Stimulated activated CD4-positive, alpha-beta T cell treated with anti-CD3 and anti-CD28 coated beads, TNF-alpha, amount 100 ng/mL, for 48 hours (primary cell): Measurements from ENCODE around the gene FBXO31.
A peak's percentile ranks its signal among the peaks of the same experiment; 100 is the strongest.

Source experiments
- DNase-seq, 3 donors: peaks; one replicate each; pipeline ENCODE4 v3.0.0-alpha.2; 2020; ENCODE audit warnings: low read depth in 3 of 3

Gene FBXO31

DNA sequence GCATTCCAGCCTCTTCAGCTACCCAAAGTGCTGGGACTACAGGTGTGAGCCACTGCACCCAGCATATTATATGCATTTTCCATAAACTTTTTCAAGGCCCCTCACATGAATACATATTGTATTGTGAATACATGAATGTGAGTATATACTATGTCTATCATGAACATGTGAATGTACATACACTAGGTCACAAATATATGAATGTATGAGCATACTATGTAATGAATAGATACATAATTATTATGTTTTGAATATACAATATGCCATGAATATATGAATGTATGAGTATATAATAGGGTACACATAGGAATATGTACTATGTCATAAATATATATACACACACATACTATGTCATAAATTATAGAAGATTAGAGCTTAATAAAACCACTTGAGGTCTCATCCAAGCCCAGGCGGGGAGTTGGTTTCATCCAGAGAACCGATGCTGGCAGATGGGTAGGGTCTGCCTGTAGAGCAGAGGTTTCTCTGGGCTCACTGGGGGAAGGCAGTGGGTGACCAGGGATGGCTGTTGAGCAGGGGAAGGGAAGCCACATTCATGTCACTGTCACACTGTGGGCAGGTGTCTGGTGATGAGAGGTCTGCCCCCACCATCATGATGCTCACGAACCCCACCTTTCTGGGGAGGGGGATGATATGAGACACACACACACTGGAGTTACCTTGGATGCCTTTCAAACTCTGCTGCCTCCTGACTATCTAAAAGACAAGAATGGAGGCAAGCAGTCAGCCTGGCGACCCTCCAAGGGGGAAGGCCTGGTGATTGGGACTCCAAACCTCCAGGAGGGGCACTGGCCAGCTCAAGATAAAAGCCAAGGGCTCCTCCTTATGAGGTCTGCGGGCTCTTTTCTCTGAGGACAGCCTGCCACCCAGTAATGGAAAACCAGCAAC lies 73.7 kb downstream of the FBXO31 start:
- no peak for DNase-seq

DNA sequence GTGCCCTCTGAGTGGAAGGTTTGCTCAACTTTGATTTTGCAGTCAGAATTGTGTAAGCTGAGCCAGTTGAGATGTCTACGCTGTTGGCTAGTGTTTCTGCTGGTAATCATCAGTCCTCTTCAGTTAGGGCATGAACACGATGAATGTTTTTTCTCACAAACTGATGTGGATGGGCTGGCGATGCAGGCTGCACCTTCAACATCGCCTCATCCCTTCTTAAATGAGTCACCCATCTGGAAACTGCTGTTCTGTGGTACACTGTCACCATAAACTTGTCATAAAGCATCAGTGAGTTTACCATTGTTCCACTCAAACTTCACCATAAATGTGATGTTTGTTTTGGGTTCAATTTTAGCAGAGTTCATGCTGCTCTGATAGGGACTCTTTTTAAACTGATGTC lies 74.8 kb downstream of the FBXO31 start:
- peak in 1 of 3 donors; percentile 8 for DNase-seq

DNA sequence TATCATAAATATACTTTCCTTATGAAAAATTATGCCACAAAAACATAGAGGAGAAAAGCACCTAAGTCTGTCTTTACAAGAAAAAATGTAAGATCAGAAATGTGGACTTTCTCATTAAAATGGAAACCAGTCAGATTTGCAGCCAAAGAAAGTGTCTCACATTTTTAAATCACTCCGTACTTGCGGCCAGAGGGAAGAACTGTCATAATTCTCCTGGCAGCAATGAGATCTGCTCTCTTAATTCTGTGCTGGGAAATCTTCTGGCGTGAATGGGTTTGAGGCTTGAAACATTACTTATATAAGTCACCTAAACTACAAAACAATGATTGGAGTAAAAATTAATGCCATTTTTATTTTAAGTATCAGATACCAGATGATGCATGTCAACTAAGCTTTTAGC lies 77.1 kb downstream of the FBXO31 start:
- DNase-seq, result no peak

DNA sequence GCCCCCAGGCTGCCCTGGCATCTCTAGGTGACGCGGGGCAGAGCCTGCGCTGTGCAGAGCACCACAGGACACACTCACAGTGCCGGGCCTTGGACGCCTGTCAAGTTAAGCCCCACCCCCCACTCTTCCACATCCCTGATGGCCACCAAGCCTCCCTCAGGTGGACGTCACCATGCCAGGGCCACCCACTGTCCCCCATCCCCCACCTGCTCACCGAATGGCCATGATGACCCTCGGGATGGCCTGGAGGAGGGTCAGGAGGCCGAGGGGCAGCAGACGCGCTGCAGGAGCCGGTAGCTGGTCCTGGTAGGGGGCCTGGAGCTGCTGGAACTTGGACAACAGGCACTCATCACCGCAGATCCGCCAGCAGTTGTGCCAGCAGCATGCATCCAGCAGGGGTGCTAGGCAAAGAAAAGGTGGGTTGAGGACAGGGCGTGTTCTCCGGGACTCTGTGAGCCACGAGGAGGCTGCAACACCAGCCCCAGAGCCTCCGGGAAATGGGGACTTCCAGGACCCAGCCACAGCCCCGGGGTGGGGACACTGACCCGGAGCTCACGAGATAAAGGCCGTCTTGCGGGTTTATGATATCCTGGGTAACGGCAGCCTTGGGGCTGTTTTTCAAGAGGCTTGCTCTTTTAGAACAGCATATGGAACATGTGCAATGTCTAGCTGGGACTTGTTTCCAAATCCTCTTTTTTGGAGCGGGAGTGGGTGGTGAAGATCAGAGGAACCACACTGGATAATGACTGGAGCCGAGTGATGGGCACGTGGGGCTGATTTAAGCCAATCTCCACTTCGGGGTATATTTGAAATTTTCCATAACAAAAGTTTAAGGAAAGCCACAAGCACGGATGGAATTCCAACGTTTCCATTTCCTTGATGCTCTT lies 77.8 kb downstream of the FBXO31 start:
- no peak for DNase-seq

DNA sequence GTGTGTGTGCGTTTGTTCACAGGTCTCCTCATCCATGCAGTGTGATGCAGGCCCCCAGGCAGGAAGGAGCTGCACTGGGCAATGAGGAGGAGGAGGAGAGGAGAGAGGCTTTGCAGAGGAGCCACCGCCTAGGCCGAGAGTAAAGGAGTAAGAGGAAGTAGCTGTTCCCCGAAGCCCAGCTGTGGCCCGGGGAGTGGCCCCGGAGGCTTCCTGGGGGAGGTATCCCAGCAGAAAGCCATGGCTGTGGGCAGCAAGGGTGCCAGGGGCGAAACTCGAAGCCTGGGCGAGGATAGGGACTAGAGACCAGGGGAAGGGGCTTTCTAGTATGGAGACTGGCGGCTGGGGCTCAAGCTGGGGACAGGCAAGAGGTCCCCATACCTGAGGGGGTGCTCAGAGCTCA lies 78.6 kb downstream of the FBXO31 start:
- no peak for DNase-seq

DNA sequence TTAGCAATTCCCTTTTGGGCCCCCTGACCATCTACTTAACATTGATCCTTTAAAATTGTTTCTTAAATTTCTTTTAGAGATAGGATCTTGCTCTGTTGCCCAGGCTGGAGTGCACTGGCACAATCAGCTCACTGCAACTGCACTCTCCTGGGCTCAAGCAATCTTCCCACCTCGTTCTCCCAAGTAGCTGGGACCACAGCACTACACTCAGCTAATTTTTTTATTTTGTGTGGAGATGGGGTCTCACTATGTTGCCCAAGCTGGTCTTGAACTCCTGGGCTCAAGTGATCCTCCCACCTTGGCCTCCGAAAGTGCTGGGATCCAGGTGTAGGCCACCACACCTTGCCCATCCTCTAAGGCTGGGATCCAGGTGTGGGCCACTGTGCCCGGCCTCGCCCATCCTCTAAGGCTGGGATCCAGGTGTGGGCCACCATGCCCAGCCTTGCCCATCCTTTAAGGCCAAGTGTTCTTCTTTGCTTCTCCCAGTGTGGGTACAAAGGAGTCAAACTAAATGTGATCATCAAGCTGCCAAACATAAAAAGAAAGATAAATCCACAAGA lies 79.5 kb downstream of the FBXO31 start:
- DNase-seq, result no peak

DNA sequence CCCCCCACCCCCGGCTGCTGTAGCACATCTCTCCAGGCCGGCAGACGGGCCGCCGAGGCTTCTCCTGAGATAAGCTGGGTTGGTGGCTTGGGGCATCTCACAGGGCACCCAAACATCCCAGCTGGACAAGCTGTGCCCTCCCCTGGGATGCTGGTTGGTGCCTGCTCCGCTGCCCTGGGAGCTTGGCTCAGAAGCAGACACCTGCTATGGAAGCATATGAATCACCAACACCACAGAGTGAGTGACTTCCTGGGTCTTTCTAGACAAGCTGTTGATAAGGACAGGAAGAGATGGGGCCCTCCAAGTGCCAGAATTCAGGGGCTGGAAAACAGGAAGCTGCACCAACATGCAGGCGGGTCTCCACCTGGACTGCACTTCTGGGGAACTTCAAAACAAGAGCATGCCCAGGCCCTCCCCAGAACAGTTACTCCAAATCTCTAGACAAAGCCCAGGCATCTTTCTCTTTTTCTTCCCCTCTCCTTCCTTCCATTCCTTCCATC lies 80.1 kb downstream of the FBXO31 start:
- DNase-seq, result peak in 1 of 3 donors; percentile 11

DNA sequence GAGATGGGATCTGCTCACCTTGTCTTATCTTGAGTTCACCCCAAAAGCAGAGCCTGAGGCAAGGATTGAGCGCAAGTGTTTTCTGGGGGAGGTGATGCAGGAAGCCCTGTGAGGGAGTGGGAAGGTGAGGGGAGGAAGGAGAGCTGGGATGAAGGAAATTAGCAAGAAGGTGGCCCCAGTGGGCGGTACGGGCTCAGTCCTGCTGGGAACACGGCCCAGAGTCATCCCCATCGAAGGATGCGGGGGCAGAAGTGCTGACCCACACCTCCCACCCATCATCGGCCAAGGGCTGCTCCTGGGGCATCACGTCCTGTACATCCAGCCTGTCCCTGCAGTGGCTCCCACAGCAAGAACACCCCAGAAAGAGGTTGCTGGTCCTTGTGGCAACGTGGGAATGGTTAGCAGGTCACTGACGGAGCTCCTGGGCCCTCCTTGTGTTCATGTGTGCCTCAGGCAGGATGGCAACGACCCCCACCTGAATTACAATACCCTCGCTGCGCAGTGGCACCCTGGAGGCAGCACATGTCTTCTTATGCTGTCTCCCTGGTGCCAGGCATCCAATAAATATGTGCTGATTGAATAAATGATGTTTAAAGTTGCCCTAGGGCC lies 84.6 kb downstream of the FBXO31 start:
- DNase-seq, result no peak

DNA sequence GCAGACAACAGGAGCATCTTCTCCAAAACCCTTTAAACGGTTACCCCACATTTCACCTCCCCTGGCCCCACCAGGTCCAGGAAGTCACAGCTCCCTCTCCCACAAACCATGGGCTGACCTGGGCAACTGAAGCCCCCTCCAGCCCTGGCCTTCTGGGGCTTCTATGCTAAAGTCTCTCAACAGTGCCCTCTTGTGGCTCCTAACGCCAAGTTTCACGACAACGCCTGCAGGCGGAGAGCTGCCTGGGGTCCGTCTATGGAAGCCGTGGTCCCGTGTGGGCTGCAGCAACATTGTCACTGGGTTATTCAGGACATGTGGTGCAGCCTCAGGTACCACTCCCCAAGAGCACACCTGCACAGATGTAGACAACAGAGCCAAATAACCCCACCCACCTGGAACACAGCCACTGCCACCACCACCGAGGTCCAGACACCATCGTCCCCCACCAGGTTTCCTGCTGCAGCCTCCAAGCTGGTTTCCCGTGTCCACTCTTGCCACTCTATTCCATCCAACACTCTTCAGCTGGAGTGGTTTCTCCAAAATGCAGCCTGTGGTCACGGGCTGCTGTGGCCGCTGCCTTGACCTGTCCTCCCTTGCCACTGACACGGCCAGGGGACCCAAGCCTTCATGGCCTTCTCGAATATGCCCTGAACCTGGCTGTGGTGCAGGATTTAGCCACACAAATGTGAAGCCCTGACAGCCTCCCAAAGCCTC lies 85.5 kb downstream of the FBXO31 start:
- DNase-seq, result peak in 1 of 3 donors; percentile 43

DNA sequence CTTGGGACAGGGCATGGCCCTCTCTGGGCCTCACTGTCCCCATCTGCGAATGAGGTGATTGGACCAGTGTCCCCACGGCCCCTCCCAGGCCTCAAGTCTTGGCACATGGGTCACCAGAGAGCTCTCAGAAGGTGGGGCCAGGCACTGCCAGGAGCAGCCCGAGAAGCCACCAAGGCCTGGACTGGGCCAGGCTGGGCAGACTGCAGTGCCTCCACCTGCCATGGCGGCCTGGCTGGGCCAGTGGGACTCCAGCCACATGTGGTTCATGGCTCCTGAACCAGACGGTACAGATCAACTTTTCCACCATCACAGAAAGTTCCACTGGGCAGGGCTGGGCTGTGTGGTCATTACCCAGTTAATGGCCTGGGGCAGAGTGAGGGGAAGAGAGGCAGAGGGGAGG lies 86.2 kb downstream of the FBXO31 start:
- DNase-seq, result no peak

DNA sequence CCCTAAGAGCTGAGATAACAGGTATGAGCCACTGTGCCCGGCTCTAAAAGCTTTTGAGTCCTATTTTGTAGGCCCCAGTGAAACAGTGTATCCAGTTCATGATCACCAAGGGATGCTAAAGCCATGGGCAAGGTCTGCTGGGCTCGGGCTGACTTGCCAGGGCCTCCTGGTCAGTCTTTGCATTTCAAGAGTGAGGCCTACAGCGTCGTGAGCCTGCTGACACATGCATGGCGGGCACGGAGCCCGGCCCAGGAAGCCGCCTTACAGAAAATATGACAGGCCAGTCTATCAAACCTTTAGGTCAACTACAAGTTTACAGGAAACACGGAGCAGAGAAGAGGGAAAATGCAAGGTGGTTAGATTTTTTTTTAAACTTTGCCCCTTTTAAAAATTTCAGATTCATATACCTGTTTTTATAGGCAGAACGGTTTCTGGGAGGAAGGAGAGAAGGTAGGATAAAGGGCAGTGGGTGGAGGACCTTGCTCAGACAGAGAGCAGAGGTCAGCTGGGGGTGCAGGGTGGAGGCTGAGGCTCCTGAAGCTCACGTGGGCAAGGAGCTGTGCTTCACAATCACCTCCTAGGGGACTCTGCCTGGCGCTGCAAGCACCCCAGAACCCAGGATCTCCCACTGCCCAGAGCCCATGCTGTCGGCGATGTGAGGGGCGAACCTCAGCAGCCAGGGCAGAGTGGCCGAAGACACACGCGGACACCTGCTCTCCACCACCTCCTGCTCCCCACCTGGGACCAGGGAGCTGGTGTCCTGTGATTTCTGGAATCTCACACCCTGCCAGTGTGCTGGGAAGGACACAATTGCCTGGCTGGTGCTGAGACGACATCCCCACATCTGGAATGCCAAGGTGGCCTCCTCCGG lies 87.7 kb downstream of the FBXO31 start:
- DNase-seq, result no peak

DNA sequence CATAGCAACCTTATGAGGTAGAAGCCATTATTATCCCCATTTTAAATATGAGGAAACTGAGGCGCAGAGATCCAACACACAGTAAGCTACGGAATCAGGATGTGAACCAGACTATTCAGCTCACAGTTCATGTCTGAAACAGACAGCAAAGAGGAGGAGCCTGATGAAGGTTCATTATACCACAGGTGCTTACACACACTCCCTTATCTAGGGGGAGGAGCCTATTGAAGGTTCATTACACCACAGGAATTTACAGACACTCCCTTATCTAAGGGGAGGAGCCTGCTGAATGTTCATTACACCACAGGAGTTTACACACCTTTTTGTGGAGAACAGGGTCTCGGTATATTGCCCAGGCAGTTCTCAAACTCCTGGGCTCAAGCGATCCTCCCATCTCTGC lies 88.3 kb downstream of the FBXO31 start:
- DNase-seq, result no peak

DNA sequence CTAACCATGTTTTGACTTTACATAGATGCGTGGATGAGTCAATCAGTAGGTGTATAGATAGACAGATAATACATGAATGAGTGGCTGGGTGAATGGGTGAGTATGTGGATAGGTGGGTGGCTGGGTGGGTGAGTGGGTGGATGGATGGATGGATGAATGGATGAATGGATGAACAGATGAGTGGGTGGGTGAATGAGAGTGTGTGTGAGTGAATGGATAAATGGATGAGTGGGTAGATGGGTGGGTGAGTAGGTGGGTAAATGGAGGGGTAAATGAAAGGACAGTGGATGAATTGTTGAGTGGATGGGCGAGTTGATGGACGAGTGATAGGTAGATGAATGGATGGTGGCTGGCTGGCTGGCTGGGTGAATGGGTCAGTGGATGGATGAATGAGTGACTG lies 89.6 kb downstream of the FBXO31 start:
- no peak for DNase-seq

DNA sequence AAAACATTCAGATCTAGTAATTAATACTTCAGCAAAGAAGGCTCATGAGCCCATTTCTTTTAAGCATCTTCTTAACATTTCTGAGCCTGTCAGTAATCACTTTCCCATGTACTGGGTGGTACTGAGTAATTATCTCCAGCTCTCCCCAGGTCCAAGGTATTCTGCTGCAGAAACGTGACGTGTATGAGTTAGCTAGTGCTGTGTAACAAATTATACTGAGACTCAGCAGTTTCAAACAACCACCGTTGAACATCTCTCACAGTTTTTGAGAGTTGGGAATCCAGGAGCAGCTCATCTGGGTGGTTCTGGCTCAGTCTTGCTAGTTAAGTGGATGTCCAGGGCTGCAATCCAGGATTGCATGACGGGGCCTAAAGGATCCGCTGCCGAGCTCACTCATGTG lies 91.6 kb downstream of the FBXO31 start:
- no peak for DNase-seq

DNA sequence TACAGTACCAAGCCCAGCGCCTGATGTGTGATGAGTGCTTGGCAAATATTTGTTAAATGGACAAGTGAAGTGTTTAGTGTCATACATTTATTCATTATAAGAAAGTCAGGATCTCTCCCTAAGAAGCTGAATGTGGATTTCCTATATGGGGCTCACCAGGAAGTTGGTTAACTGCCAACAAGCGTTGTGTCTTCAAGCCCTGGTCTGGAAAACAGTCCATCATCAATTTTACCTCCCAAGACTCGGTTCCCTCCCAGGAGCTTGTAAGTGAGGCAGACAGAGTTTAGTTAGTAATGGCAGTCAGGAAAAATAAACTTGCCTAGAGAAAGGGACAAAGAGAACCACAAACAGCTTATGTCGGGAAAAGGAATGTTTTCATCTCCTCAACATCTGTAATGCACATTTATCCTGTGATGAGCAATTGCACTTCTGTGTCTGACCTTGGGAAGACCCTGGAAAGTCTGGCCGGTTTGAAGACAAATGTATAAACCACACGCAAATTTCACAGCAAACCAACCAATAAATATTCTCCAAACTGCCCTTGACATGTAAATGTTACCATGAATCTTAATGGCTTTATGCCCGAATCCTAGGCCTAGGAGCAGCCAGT lies 94.7 kb downstream of the FBXO31 start:
- DNase-seq, result no peak

DNA sequence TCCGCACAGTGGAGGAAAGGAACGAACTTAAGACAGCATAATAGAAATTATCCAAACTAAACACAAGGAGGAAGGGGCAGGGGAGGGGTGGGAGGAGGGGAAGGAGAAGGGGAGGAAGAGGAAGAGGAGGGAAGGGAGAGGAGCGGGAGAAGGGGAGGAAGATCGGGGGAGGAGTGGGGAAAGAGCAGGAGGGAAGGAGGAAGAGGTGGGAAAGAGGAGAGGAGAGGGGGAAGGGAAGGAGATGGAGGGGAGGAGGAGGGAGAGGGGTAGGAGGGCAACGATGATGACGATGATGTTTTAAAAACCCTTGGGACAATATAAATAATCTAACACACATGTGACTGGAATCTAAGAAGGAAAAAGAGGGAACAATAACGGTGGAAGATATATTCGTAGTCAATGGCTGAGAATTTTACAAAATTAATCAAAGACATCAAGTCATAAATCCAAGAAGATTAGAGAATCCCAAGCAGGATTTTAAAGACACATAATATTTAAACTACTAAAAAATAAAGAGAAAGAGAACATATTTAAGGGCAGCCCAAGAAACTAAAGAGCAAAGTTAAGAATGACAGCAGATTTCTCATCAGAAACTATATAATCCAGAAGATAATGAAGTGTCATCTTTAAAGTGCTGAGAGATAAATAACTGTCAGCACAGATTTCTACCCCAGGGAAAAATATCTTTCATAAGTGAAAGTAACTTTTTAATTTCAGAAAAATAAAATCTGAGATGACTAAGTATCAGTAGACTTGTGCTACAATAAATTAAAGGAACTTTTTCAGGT lies 96.5 kb downstream of the FBXO31 start:
- no peak for DNase-seq

DNA sequence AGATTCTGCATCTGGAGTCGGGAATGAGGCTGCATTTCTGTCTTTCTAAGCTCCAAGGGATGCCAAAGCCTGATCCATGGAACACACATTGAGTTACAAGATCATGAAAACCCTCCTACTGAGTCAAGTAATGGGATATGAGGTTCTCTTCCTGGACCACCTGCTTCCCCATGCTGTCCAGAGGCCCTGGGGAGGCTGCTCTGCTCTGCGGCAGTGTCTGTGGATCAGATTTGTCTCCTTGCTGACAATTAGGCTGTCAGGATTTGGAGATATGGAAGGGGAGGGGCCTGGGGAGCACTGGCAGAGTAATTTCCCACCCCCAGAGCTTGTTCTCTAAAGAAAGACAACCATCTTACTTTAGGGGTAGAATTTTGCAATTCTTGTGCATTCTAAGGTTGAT lies 99.4 kb downstream of the FBXO31 start:
- no peak for DNase-seq

DNA sequence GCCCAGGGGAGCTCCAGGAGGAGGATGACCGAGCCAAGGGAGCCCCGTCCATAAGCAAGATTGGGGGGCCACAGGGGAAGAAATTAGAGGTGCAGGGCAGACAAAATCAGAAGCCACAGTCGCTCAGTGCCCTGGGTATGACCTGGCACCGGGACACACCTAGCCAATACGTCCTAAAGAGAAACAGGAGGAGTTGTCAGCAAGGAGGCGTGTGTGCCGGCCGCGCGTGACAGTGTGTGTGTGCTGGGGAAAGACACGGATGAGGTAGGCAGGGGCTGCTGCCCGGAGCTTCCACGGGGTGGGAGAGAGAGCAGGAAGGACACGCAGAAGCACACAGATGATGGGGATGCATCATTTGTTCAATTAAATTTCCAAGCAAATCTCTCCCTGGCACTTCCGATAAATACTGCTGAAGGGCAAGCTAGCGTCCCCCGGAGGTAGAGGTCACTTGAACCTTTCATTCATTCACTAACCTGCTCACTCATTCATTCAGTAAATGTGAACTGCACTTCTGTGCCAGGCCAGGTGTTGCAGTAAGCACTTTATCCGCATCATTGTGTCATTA lies 104.4 kb downstream of the FBXO31 start:
- no peak for DNase-seq
